Measurements from ENCODE around the gene GPX4. TPM values are rescaled to one million over a fixed set of nuclear protein-coding genes. Genes with fewer than 3 reads are reported as not detected.

GPX4 gene
- polyA plus RNA-seq, 1 of the 3 experiments (the other 2 are of a cell fraction) = 925 TPM

- TF ChIP-seq, protein P1, sequence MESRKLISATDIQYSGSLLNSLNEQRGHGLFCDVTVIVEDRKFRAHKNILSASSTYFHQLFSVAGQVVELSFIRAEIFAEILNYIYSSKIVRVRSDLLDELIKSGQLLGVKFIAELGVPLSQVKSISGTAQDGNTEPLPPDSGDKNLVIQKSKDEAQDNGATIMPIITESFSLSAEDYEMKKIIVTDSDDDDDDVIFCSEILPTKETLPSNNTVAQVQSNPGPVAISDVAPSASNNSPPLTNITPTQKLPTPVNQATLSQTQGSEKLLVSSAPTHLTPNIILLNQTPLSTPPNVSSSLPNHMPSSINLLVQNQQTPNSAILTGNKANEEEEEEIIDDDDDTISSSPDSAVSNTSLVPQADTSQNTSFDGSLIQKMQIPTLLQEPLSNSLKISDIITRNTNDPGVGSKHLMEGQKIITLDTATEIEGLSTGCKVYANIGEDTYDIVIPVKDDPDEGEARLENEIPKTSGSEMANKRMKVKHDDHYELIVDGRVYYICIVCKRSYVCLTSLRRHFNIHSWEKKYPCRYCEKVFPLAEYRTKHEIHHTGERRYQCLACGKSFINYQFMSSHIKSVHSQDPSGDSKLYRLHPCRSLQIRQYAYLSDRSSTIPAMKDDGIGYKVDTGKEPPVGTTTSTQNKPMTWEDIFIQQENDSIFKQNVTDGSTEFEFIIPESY (IDR thresholded peaks at IDR 0.05; ENCODE audit: borderline replicate concordance, low read depth) = no peak
- TF ChIP-seq MAX (IDR thresholded peaks at IDR 0.05; ENCODE audit: low read depth) = no peak
Measured at GRCh38 chr19:1155352-1156304, 51.8 kb downstream of the GPX4 start (continued).

Other genes with a start within 250 kb of the GPX4 start
- gene CFD, start 244.3 kb upstream of the GPX4 start, polyA plus RNA-seq (2012; rRNA removed) = 2.5 and 3.2 TPM in 2 replicates
- gene MED16, start 210.8 kb upstream of the GPX4 start, polyA plus RNA-seq (2012; rRNA removed) = 30.0 and 40.6 TPM in 2 replicates
- gene RNU6-9, start 210.5 kb upstream of the GPX4 start, polyA plus RNA-seq (2012; rRNA removed) = not detected in 2 replicates
- 39.2 and 41.4 TPM in 2 replicates for gene R3HDM4, start 190.8 kb upstream of the GPX4 start, polyA plus RNA-seq (2012; rRNA removed)
- gene KISS1R, start 186.7 kb upstream of the GPX4 start, polyA plus RNA-seq (2012; rRNA removed) = not detected in 2 replicates
- gene ARID3A, start 178.0 kb upstream of the GPX4 start, polyA plus RNA-seq (2012; rRNA removed) = 4.4 and 8.6 TPM in 2 replicates
- 47.9 and 51.5 TPM in 2 replicates for gene WDR18, start 119.6 kb upstream of the GPX4 start, polyA plus RNA-seq (2012; rRNA removed)
- gene GRIN3B, start 103.6 kb upstream of the GPX4 start, polyA plus RNA-seq (2012; rRNA removed) = 1.5 and 1.8 TPM in 2 replicates
- 138 and 145 TPM in 2 replicates for gene TMEM259, start 82.9 kb upstream of the GPX4 start, polyA plus RNA-seq (2012; rRNA removed)
- not detected in 2 replicates for gene RNU6-2, start 82.5 kb upstream of the GPX4 start, polyA plus RNA-seq (2012; rRNA removed)
- gene CNN2, start 77.4 kb upstream of the GPX4 start, polyA plus RNA-seq (2012; rRNA removed) = 152 and 279 TPM in 2 replicates
- 7.8 and 8.3 TPM in 2 replicates for gene ABCA7, start 63.9 kb upstream of the GPX4 start, polyA plus RNA-seq (2012; rRNA removed)
- gene ARHGAP45, start 36.8 kb upstream of the GPX4 start, polyA plus RNA-seq (2012; rRNA removed) = 2.8 and 4.2 TPM in 2 replicates
- gene POLR2E, start 8.6 kb upstream of the GPX4 start, polyA plus RNA-seq (2012; rRNA removed) = 238 and 283 TPM in 2 replicates
- 15.7 and 18.3 TPM in 2 replicates for gene SBNO2, start 70.3 kb downstream of the GPX4 start, polyA plus RNA-seq (2012; rRNA removed)
- 53.5 and 55.5 TPM in 2 replicates for gene STK11, start 101.8 kb downstream of the GPX4 start, polyA plus RNA-seq (2012; rRNA removed)
- 4.8 and 5.1 TPM in 2 replicates for gene CBARP, start 134.0 kb downstream of the GPX4 start, polyA plus RNA-seq (2012; rRNA removed)
- 133 and 226 TPM in 2 replicates for gene ATP5F1D, start 137.8 kb downstream of the GPX4 start, polyA plus RNA-seq (2012; rRNA removed)
- 8.2 and 13.9 TPM in 2 replicates for gene MIDN, start 144.6 kb downstream of the GPX4 start, polyA plus RNA-seq (2012; rRNA removed)
- 762 and 857 TPM in 2 replicates for gene CIRBP, start 165.3 kb downstream of the GPX4 start, polyA plus RNA-seq (2012; rRNA removed)
- gene FAM174C, start 171.5 kb downstream of the GPX4 start, polyA plus RNA-seq (2012; rRNA removed) = 53.5 and 78.0 TPM in 2 replicates
- gene EFNA2, start 181.9 kb downstream of the GPX4 start, polyA plus RNA-seq (2012; rRNA removed) = 0.67 and 1.1 TPM in 2 replicates